GM12872 (cell line): ENCODE measurements around the gene ERC2.

Source experiments
- CTCF ChIP-seq: IDR thresholded peaks from 3 replicates; pipeline ENCODE4 v1.5.1; 2011; ENCODE audit warnings: low read depth, mild to moderate bottlenecking, low read length, moderate library complexity; ENCODE audit not compliant: insufficient read depth

Gene ERC2

GRCh38 chr3:55518451-55518850 is 949.8 kb downstream of the ERC2 start:
- no peak for TF ChIP-seq CTCF

- no peak for TF ChIP-seq CTCF
Measured at GRCh38 chr3:55516392-55517030, 951.8 kb downstream of the ERC2 start.

- no peak for TF ChIP-seq CTCF
Measured at GRCh38 chr3:55515550-55516246, 952.6 kb downstream of the ERC2 start.

GRCh38 chr3:55514962-55515361 is 953.3 kb downstream of the ERC2 start:
- TF ChIP-seq CTCF, result no peak

GRCh38 chr3:55512571-55513343 is 955.5 kb downstream of the ERC2 start:
- TF ChIP-seq CTCF, result no peak

GRCh38 chr3:55511895-55512570 is 956.2 kb downstream of the ERC2 start:
- no peak for TF ChIP-seq CTCF

GRCh38 chr3:55508335-55508734 is 959.9 kb downstream of the ERC2 start:
- TF ChIP-seq CTCF, result no peak
